Measurements from ENCODE around the gene OR7A10.
A peak's percentile ranks its signal among the peaks of the same experiment; 100 is the strongest.

The OR7A10 gene

GRCh38 chr19:14871619-14872230 is 23.0 kb upstream of the OR7A10 start:
- H4K8ac ChIP-seq (ENCODE audit: low read depth, low read length) = no peak overlapping the region
- no peak overlapping the region for H4K12ac ChIP-seq (ENCODE audit: low read depth, low read length)
- no peak overlapping the region for H3K9ac ChIP-seq (ENCODE audit: low read length)
- H3K4me1 ChIP-seq (ENCODE audit: control insufficient read depth in 1 of 2, insufficient read depth in 2 of 2, low read length in 2 of 2) = no peaks in the 10 kb centered on the region
- no peaks in the 10 kb centered on the region for H3K36me3 ChIP-seq (ENCODE audit: control insufficient read depth in 1 of 2, insufficient read depth in 2 of 2, low read length in 2 of 2)
- no peak overlapping the region for H3K23ac ChIP-seq (ENCODE audit: low read length)
- no peak overlapping the region for H2BK120ac ChIP-seq (ENCODE audit: insufficient read depth, low read length, poor library complexity)
- H2BK5ac ChIP-seq (ENCODE audit: low read depth, low read length, poor library complexity) = no peak overlapping the region
- DNase-seq = peak in 1 of 2 donors; percentile 78
- no peak overlapping the region for H4K91ac ChIP-seq (ENCODE audit: low read depth, low read length)
- no peak overlapping the region for H3K4ac ChIP-seq (ENCODE audit: low read depth, low read length)
- WGBS (ENCODE audit: extremely low coverage, insufficient coverage, insufficient read length) = no CpG with 5 or more reads among the region's 4 CpGs
- H3K14ac ChIP-seq (ENCODE audit: low read length) = no peak overlapping the region
- no peak overlapping the region for H3K18ac ChIP-seq (ENCODE audit: low read length)
- H2AFZ ChIP-seq (ENCODE audit: insufficient read depth, low read length, poor library complexity) = no peak overlapping the region
- H3K9me3 ChIP-seq (ENCODE audit: insufficient read depth, low read depth, low read length) = peaks cover 9% of the 10 kb centered on the region
- no peaks in the 10 kb centered on the region for H3K79me1 ChIP-seq (ENCODE audit: low read length)
- H2AK5ac ChIP-seq (ENCODE audit: low read length) = no peak overlapping the region
- no peak overlapping the region for H2BK12ac ChIP-seq (ENCODE audit: low read length)
- no peak overlapping the region for H3K27ac ChIP-seq (ENCODE audit: low read depth, low read length)
- no peak overlapping the region for H3K4me3 ChIP-seq (ENCODE audit: low read depth, low read length)
- H3K79me2 ChIP-seq (ENCODE audit: control insufficient read depth, insufficient read depth, low read length, poor library complexity) = no peaks in the 10 kb centered on the region
- H3K27me3 ChIP-seq (ENCODE audit: insufficient read depth, low read length) = no peaks in the 10 kb centered on the region
- no peak overlapping the region for H3K4me2 ChIP-seq (ENCODE audit: low read length)

DNA sequence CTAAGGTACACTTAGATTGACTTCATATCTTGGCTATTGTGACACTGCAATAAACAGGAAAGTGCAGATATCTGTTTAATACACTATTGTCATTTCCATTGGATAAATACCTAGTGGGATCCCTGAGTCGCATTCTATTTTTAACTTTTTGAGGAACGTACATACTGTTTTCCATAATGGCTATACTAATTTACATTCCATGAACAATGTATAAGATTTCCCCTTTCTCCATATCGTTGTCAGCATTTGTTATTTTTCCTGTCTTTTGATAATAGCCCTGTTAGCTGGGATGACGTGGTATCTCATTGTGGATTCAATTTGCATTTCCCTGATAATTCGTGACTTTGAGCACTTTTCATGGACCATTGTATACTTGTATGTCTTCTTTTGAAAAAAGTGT is 19.8 kb upstream of the OR7A10 start:
- Histone ChIP-seq H4K8ac (ENCODE audit: low read depth, low read length) (no peak overlapping the region), H3K36me3 (ENCODE audit: control insufficient read depth in 1 of 2, insufficient read depth in 2 of 2, low read length in 2 of 2) (no peaks in the 10 kb centered on the region), H3K4ac (ENCODE audit: low read depth, low read length) (no peak overlapping the region), H4K12ac (ENCODE audit: low read depth, low read length) (no peak overlapping the region), H3K9me3 (ENCODE audit: insufficient read depth, low read depth, low read length) (peaks cover 17% of the 10 kb centered on the region), H3K27ac (ENCODE audit: low read depth, low read length) (no peak overlapping the region), H3K23ac (ENCODE audit: low read length) (no peak overlapping the region), H4K91ac (ENCODE audit: low read depth, low read length) (no peak overlapping the region), H3K9ac (ENCODE audit: low read length) (no peak overlapping the region), H2BK12ac (ENCODE audit: low read length) (no peak overlapping the region), H2BK5ac (ENCODE audit: low read depth, low read length, poor library complexity) (no peak overlapping the region), H2AK5ac (ENCODE audit: low read length) (no peak overlapping the region), H3K18ac (ENCODE audit: low read length) (no peak overlapping the region), H2BK120ac (ENCODE audit: insufficient read depth, low read length, poor library complexity) (no peak overlapping the region), H3K79me2 (ENCODE audit: control insufficient read depth, insufficient read depth, low read length, poor library complexity) (no peaks in the 10 kb centered on the region), H3K4me3 (ENCODE audit: low read depth, low read length) (no peak overlapping the region), H3K4me1 (ENCODE audit: control insufficient read depth in 1 of 2, insufficient read depth in 2 of 2, low read length in 2 of 2) (no peaks in the 10 kb centered on the region), H3K14ac (ENCODE audit: low read length) (no peak overlapping the region), H2AFZ (ENCODE audit: insufficient read depth, low read length, poor library complexity) (no peak overlapping the region), H3K79me1 (ENCODE audit: low read length) (no peaks in the 10 kb centered on the region), H3K4me2 (ENCODE audit: low read length) (no peak overlapping the region), H3K27me3 (ENCODE audit: insufficient read depth, low read length) (no peaks in the 10 kb centered on the region)
- no peak for DNase-seq
- no CpG with 5 or more reads among the region's 5 CpGs for WGBS (ENCODE audit: extremely low coverage, insufficient coverage, insufficient read length)

- H3K4me3 ChIP-seq (ENCODE audit: low read depth, low read length) = no peak overlapping the region
- H3K4me1 ChIP-seq (ENCODE audit: control insufficient read depth in 1 of 2, insufficient read depth in 2 of 2, low read length in 2 of 2) = no peaks in the 10 kb centered on the region
- no peak overlapping the region for H3K18ac ChIP-seq (ENCODE audit: low read length)
- H3K79me1 ChIP-seq (ENCODE audit: low read length) = no peaks in the 10 kb centered on the region
- no peak for DNase-seq
- peak overlapping the region; percentile 27 for H3K27ac ChIP-seq (ENCODE audit: low read depth, low read length)
- no peak overlapping the region for H2BK12ac ChIP-seq (ENCODE audit: low read length)
- H2BK120ac ChIP-seq (ENCODE audit: insufficient read depth, low read length, poor library complexity) = no peak overlapping the region
- no CpG with 5 or more reads among the region's 6 CpGs for WGBS (ENCODE audit: extremely low coverage, insufficient coverage, insufficient read length)
- no peak overlapping the region for H2AK5ac ChIP-seq (ENCODE audit: low read length)
- no peak overlapping the region for H4K91ac ChIP-seq (ENCODE audit: low read depth, low read length)
- no peak overlapping the region for H3K23ac ChIP-seq (ENCODE audit: low read length)
- H2BK5ac ChIP-seq (ENCODE audit: low read depth, low read length, poor library complexity) = no peak overlapping the region
- H3K14ac ChIP-seq (ENCODE audit: low read length) = no peak overlapping the region
- H3K4me2 ChIP-seq (ENCODE audit: low read length) = no peak overlapping the region
- H4K8ac ChIP-seq (ENCODE audit: low read depth, low read length) = no peak overlapping the region
- peaks cover 9% of the 10 kb centered on the region for H3K9me3 ChIP-seq (ENCODE audit: insufficient read depth, low read depth, low read length)
- H3K9ac ChIP-seq (ENCODE audit: low read length) = no peak overlapping the region
- H3K36me3 ChIP-seq (ENCODE audit: control insufficient read depth in 1 of 2, insufficient read depth in 2 of 2, low read length in 2 of 2) = no peaks in the 10 kb centered on the region
- H4K12ac ChIP-seq (ENCODE audit: low read depth, low read length) = no peak overlapping the region
- no peak overlapping the region for H2AFZ ChIP-seq (ENCODE audit: insufficient read depth, low read length, poor library complexity)
- no peak overlapping the region for H3K4ac ChIP-seq (ENCODE audit: low read depth, low read length)
- H3K79me2 ChIP-seq (ENCODE audit: control insufficient read depth, insufficient read depth, low read length, poor library complexity) = no peaks in the 10 kb centered on the region
- H3K27me3 ChIP-seq (ENCODE audit: insufficient read depth, low read length) = no peaks in the 10 kb centered on the region
Measured at GRCh38 chr19:14843578-14843977, 5.1 kb downstream of the OR7A10 start.

- H4K8ac ChIP-seq (ENCODE audit: low read depth, low read length) = no peak overlapping the region
- H3K9ac ChIP-seq (ENCODE audit: low read length) = no peak overlapping the region
- no peak for DNase-seq
- H3K9me3 ChIP-seq (ENCODE audit: insufficient read depth, low read depth, low read length) = peaks cover 9% of the 10 kb centered on the region
- WGBS (ENCODE audit: extremely low coverage, insufficient coverage, insufficient read length) = no CpG with 5 or more reads among the region's 2 CpGs
- no peak overlapping the region for H3K18ac ChIP-seq (ENCODE audit: low read length)
- no peaks in the 10 kb centered on the region for H3K79me2 ChIP-seq (ENCODE audit: control insufficient read depth, insufficient read depth, low read length, poor library complexity)
- H3K4me3 ChIP-seq (ENCODE audit: low read depth, low read length) = no peak overlapping the region
- H3K4ac ChIP-seq (ENCODE audit: low read depth, low read length) = no peak overlapping the region
- no peaks in the 10 kb centered on the region for H3K36me3 ChIP-seq (ENCODE audit: control insufficient read depth in 1 of 2, insufficient read depth in 2 of 2, low read length in 2 of 2)
- H2AFZ ChIP-seq (ENCODE audit: insufficient read depth, low read length, poor library complexity) = no peak overlapping the region
- no peak overlapping the region for H2BK120ac ChIP-seq (ENCODE audit: insufficient read depth, low read length, poor library complexity)
- H3K27ac ChIP-seq (ENCODE audit: low read depth, low read length) = peak overlapping the region; percentile 27
- H3K4me1 ChIP-seq (ENCODE audit: control insufficient read depth in 1 of 2, insufficient read depth in 2 of 2, low read length in 2 of 2) = no peaks in the 10 kb centered on the region
- H3K27me3 ChIP-seq (ENCODE audit: insufficient read depth, low read length) = no peaks in the 10 kb centered on the region
- H4K12ac ChIP-seq (ENCODE audit: low read depth, low read length) = no peak overlapping the region
- no peak overlapping the region for H2BK12ac ChIP-seq (ENCODE audit: low read length)
- H4K91ac ChIP-seq (ENCODE audit: low read depth, low read length) = no peak overlapping the region
- H2AK5ac ChIP-seq (ENCODE audit: low read length) = no peak overlapping the region
- H3K23ac ChIP-seq (ENCODE audit: low read length) = no peak overlapping the region
- no peak overlapping the region for H3K4me2 ChIP-seq (ENCODE audit: low read length)
- no peak overlapping the region for H2BK5ac ChIP-seq (ENCODE audit: low read depth, low read length, poor library complexity)
- H3K14ac ChIP-seq (ENCODE audit: low read length) = no peak overlapping the region
- H3K79me1 ChIP-seq (ENCODE audit: low read length) = no peaks in the 10 kb centered on the region
Measured at GRCh38 chr19:14843169-14843568, 5.6 kb downstream of the OR7A10 start.
